Stimulated activated CD8-positive, alpha-beta memory T cell treated with anti-CD3 and anti-CD28 coated beads, Interleukin-7, amount 100 ng/mL, for 48 hours (primary cell): Measurements from ENCODE around the gene FLRT2.

Experiments
- DNase-seq, 2 donors: peaks; one replicate each; pipeline ENCODE4 v3.0.0-alpha.2; 2020; ENCODE audit warnings: low read depth in 1 of 2; ENCODE audit errors: extremely low read depth in 1 of 2

The FLRT2 gene

DNA sequence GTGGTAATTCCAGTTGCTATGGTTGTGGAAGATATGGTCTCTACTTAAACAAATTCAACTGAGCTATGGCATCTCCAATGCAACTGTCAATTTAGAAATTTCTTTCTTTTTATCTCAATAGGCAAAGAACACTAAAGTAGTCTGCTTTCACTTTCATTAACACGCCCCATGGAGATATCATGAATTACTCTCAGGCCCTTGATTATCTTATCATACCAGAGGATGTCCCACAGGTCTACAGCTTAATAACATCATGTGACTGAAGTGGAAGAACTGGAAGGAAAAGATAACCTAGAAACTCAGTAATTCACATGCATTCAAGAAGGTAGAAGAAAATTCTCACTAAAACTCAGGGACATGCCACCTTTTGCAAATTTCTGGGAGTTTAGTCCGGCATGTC is 114.3 kb downstream of the FLRT2 start:
- no peak for DNase-seq

DNA sequence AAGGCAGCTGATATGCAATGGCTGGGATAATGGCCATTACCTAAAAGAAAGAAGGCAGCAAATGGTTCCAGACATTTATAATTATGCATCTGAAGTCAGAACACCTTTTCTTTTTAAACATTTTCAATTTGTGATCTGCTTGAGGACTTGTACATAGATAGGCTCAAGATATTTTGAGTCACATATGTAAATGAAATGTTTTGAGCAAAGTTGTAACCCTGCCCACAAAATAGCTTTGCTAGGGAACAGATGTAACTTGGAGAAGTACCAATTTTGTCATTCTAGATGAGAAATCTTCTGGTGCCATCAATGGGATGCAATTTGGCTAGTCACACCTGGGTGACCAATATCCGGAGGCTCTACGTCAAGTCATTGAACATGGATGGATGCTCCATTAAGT is 123.1 kb downstream of the FLRT2 start:
- no peak for DNase-seq

DNA sequence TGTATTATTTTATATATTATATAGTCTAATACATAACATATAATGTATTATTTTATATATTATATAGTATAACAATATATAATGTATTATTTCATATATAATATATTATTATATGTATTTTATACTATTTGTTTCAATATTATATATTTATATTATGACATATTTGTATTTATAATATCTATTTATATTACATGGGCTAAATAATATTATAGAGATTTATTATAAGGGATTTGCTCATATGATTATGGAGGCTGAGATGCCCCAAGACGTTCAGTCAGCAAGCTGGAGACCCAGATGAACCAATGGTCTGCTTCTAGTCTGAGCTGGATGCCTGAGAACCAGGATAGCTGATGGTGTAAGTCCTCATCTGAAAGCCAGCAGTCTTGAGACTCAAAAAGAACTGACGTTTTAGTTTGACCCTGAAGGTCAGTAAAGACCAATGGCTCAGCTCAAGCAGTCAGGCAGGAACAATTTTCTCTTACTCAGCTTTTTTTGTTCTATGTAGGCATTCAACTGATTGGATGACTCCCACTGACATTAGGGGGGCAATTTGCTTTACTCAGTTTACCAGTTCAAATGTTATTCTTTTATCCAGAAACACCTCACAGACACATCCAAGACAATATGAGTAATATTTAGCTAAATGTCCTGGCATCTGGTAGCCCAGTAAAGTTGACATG is 130.4 kb downstream of the FLRT2 start:
- no peak for DNase-seq

DNA sequence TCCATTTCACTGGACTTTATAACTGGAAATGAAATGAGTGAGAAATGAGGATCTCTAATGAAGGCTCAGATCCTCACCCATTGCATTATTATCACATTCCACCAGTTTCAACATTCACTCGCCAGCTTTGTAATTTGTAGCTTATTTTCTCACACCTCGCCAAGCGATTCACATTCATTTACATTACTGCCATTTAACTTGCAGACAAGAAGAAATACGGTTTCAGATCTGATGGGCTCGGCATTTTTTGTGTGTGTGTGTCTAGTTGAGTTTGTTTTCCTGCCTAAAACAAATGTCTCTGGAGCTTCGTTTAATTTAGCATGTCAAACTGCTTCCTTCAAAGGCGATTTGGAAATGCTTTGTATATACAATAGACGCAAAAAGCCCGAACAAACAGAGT is 132.2 kb downstream of the FLRT2 start:
- DNase-seq = no peak

DNA sequence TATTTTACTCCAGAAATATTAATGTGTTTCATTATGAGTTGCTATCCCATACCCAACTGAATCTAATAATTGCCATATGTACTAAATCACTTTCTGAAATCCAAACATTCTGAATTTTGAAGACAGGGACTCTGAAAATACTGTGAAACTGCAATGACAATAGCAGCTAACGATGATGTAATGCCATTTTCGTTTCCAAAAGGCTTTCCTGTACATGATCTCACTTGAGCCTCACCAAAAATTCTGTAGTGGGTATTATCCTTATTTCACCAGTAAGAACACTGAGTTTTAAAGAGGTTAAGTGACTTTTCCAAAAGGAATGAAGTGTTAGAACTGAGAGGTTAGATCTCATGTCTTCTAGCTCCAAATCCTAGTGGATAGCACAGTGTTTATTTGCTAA is 133.3 kb downstream of the FLRT2 start:
- DNase-seq = no peak

DNA sequence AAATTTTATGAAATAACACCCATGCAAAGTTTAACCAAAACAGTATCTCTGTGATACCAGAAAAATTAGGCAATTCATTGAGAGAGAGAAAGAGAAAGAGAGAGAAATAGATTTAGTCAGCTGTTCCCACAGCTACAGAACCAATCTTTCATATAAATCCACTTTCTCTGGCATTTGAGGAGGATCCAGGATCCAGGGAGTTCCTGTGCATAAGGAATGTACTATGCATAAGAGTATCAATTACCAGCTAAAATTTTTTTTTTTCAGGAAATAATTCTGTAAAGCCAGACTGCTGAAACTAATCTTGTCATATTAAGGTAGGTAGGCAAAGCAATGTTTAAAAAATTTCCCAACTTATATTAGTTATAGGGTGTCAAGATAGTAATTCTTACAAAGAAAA is 133.7 kb downstream of the FLRT2 start:
- no peak for DNase-seq

DNA sequence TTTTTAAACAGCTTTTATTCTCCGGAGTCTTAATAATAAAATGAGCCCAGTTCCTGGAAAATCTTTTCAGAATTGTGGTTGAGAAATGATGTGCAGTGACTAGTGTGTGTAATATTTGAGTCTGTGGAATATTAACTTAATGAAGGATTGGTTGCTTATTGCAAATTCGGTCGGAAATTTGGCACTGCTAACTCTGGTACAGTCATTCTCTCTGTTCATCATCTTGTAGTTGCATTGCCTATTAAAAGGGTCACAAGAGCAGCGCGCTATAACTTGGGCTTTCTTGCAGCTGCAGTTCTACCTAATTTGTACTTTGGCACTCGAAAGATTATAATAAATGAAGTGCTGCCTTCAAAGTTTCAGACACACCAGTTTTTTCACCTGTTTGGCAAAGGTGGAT is 146.0 kb downstream of the FLRT2 start:
- no peak for DNase-seq

DNA sequence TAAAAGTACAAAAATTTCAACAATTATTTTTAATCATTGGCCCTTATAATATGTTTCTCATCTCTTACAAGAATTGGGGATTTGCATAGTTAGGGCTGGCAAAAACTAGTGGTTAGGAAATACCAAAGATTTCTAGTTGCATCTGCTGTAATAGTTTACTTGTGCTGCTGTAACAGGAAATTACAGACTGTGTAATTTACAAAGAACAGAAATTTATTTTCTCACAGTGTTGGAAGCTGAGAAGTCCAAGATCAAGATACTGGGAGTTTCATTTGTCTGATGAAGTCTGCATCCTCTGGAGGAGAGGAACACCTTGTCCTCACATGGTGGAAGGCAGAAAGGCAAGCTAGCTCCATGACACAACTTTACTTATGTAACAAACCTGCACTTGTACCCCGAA is 157.0 kb downstream of the FLRT2 start:
- no peak for DNase-seq

DNA sequence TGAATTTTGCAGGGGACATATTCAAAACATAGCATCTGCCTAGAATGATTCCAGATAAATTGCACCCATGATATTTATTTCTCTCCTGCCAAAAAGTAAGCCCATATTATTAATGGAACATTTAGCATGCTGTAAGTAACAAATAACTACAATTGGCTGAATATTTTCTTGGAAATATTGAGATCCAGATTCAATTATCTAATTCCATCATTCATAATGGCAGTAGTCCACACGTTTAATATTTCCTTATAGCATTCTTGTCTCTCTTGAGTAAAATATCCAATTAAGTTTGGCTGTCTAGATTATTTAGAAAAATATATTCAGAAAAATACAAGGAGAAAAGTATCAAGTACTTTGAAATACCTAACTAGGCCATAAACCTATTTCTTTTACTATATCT is 157.5 kb downstream of the FLRT2 start:
- DNase-seq = no peak

DNA sequence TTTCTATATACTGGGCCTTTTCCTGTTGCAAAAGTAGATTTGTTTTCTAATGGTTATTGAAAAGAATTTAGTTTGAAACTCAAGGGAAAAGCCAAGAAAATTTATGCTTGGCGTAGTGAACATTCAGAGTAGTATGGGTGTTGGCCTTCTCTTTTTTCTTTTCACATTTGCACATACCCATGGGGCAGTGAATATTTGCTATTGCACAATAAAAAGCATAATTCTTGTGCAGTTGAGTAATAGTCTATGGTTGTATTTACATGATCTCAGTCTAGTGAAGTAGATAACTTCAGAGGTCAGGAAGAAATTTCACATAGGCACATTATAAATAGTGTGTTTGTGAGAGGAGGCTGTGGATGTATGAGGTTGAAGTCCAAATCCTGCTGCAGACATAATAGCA is 158.1 kb downstream of the FLRT2 start:
- no peak for DNase-seq

DNA sequence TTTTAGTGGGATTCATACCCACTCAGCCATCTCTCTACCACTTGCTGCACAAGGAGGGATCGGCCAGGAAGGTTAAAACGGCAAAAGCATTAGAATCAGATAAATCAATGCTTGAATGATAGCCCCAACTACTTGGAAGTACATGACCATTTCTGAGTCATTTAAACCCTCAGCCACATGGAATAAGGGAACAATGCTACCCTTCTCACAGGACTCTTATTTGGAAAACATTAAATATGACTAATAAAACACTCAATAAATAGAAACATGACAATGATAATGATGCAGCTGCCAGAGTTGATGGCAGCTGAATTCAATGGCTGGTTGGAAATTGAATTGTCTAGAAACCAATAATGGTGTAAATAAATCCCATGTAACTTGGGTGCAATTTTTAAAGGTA is 165.4 kb downstream of the FLRT2 start:
- DNase-seq = no peak

DNA sequence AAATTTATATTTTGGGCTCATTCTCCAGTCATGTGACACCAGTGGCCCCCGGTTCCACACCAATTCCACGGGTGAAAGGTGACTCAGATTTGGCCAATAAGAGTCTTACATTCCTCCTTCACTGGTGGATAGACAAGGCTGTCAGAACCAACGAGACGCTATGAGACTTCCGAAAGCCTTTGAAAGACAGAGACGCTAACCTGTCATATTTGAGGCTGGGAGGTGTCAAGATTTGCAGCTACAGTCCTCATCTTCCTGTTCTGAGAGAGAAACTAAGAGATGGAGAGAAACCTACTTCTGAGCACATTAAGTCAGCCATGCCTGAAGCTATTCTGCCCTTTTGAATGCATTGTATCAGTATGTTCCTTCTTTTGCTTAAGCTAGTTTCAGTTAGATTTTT is 171.2 kb downstream of the FLRT2 start:
- DNase-seq = no peak

DNA sequence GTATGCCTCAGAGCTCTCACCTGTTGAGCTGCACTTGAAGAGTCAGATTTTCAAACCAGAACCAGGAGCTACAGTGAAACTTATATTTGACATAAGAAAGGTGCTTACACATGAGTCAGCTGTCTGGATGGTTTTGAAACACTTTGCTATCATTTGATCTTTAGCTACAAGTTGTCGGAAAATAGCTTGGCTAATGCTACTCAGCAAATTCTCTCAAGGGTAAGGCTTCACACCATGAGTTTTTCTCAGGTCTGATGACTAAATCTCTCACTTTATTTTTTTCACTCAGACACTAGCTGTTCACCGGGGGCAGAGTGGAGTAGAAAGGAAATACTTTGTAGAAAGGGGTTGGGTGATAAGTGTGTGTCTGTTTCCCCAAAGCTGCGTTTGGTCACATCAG is 171.8 kb downstream of the FLRT2 start:
- DNase-seq = no peak

DNA sequence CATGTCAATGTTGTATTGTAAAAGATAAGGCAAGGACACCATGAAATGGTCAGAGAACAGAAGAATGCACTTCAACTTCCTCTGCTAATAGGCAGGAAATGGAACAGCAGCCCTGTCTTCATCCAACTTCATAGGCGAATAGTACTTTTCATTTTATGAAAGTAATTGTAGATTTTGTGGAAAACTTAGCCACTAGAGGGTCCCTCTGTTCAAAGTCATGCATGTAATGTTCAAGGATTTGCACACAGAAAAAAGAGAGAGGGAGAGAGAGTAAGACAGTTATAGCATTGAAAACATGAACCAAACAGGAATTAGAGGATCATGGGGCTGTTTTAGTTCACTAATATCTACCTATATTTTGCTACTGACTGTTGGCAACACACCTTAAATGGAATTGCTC is 172.2 kb downstream of the FLRT2 start:
- DNase-seq = no peak

DNA sequence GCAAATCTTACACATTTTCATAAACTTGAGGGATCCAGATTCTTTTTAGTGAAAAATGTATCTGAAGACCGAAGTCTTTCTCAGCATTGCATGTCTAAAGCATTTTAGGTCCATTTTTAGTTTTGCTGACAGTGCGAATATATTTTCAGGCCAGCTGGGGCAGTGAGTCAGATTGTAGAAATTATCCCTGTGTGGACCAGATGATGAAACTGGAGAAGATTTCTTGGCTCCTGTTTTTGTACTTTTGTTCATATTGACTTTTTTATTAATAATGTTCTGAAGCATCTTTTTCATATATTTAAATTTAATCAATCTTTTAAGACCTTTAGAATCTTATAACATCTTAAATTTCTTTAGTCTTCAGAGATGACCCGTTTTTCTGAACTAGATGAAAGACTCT is 173.1 kb downstream of the FLRT2 start:
- DNase-seq = no peak
